SK-N-SH (cell line): Measurements from ENCODE around the gene ADAM33. TPM values are rescaled to one million over a fixed set of nuclear protein-coding genes. Genes with fewer than 3 reads are reported as not detected.
A peak's percentile ranks its signal among the peaks of the same experiment; 100 is the strongest.

ENCODE experiments used
- CTCF ChIA-PET: fragments of 300-600, 350-600 bp; formaldehyde crosslinking; extraction: SDS; loops from one replicate; lab custom pipeline; 2021; lab: Yijun Ruan, JAX
- POLR2A ChIA-PET: fragments of 350-600 bp; sonication (Branson Sonifier 250); formaldehyde crosslinking; extraction: SDS; loops from one replicate; lab custom pipeline; 2020; ENCODE audit warnings: antibody characterized with exemption, inconsistent platforms; lab: Yijun Ruan, JAX
- DNase-seq: peaks from one replicate; pipeline ENCODE4 v3.0.0; 2012
- H2AFZ ChIP-seq: fragments of 200-600 bp; sonication (generic); 2 replicates; pipeline ENCODE4 v1.8.1; 2016; ENCODE audit warnings: antibody characterized with exemption, mild to moderate bottlenecking, low read depth
- H3F3A ChIP-seq: fragments of 200-600 bp; sonication (generic); replicated peaks from 2 replicates; pipeline ENCODE3; 2016; ENCODE audit warnings: antibody characterized with exemption, mild to moderate bottlenecking; ENCODE audit not compliant: insufficient read depth
- H3K27ac ChIP-seq, 2 experiments: fragments of 200-500 bp in 1 of 2; fragments of 200-600 bp in 1 of 2; sonication (Bioruptor generic) in 1 of 2; sonication (generic), shearing (Covaris generic) in 1 of 2; 2 replicates each; pipeline versions ENCODE4 v1.5.1 to v1.6.1; 2014 to 2016; ENCODE audit warnings: low read depth in 2 of 2, inconsistent platforms in 1 of 2, low read length in 1 of 2, mild to moderate bottlenecking in 1 of 2, mixed read lengths in 1 of 2
- H3K27me3 ChIP-seq: fragments of 200-600 bp; sonication (generic), shearing (Covaris generic); 2 replicates; pipeline ENCODE4 v1.6.1; 2016; ENCODE audit warnings: mixed run types; ENCODE audit not compliant: insufficient read depth
- H3K36me3 ChIP-seq, 2 experiments: fragments of 200-500 bp in 1 of 2; fragments of 200-600 bp in 1 of 2; sonication (Bioruptor generic) in 1 of 2; sonication (generic) in 1 of 2; replicated peaks in 1 of 2; 2 replicates each; pipeline versions ENCODE3 to v1.5.1; 2014 to 2016; ENCODE audit warnings: low read length in 1 of 2, mild to moderate bottlenecking in 1 of 2; ENCODE audit not compliant: insufficient read depth in 2 of 2, control insufficient read depth in 1 of 2
- H3K4me1 ChIP-seq, 2 experiments: fragments of 200-500 bp in 1 of 2; fragments of 200-600 bp in 1 of 2; sonication (Bioruptor generic) in 1 of 2; sonication (generic), shearing (Covaris generic) in 1 of 2; 2 replicates each; pipeline versions ENCODE4 v1.5.1 to v1.6.1; 2014 to 2016; ENCODE audit warnings: low read depth in 1 of 2, low read length in 1 of 2, mixed run types in 1 of 2; ENCODE audit not compliant: insufficient read depth in 2 of 2, control insufficient read depth in 1 of 2
- H3K4me2 ChIP-seq: fragments of 200-600 bp; sonication (generic), shearing (Covaris generic); 2 replicates; pipeline ENCODE4 v1.6.1; 2017; ENCODE audit warnings: mixed run types
- H3K4me3 ChIP-seq, 2 experiments: fragments of 200-500 bp in 1 of 2; fragments of 200-600 bp in 1 of 2; sonication (Bioruptor generic) in 1 of 2; sonication (generic), shearing (Covaris generic) in 1 of 2; 2 replicates each; pipeline versions ENCODE4 v1.5.1 to v1.8.1; 2014 to 2016; ENCODE audit warnings: low read depth in 2 of 2, inconsistent platforms in 1 of 2, low read length in 1 of 2, mild to moderate bottlenecking in 1 of 2, mixed read lengths in 1 of 2, moderate library complexity in 1 of 2
- H3K79me2 ChIP-seq: fragments of 200-600 bp; sonication (generic); 2 replicates; pipeline ENCODE4 v1.8.1; 2017; ENCODE audit warnings: mild to moderate bottlenecking; ENCODE audit not compliant: insufficient read depth
- H3K9ac ChIP-seq: fragments of 200-600 bp; sonication (generic); 2 replicates; pipeline ENCODE4 v1.6.1; 2017; ENCODE audit warnings: mixed run types
- H3K9me2 ChIP-seq: fragments of 200-600 bp; sonication (generic); 2 replicates; pipeline ENCODE4 v1.6.1; 2017; ENCODE audit warnings: mixed run types
- H3K9me3 ChIP-seq: fragments of 200-600 bp; sonication (generic); 2 replicates; pipeline ENCODE4 v1.6.1; 2017; ENCODE audit warnings: mixed run types, mild to moderate bottlenecking, moderate library complexity
- H4K20me1 ChIP-seq: fragments of 200-600 bp; sonication (generic); 2 replicates; pipeline ENCODE4 v1.6.1; 2017; ENCODE audit warnings: mild to moderate bottlenecking, mixed run types; ENCODE audit not compliant: insufficient read depth
- CHD2 ChIP-seq: fragments of 150-350 bp; IDR thresholded peaks from 2 replicates; pipeline ENCODE4 v1.6.1; 2018; ENCODE audit warnings: low read length; ENCODE audit not compliant: partially characterized antibody
- EZH2phosphoT487 ChIP-seq: fragments of 200-600 bp; sonication (generic); IDR thresholded peaks from 2 replicates; pipeline ENCODE4 v1.6.1; 2017; ENCODE audit warnings: low read depth, mixed run types, mild to moderate bottlenecking, antibody characterized with exemption, moderate library complexity, borderline replicate concordance
- FOXJ3 ChIP-seq: sonication (generic); formaldehyde crosslinking; IDR thresholded peaks from 2 replicates; pipeline ENCODE4 v1.5.1; 2020; ENCODE audit warnings: mild to moderate bottlenecking, missing genetic modification reagents
- RAD21 ChIP-seq: IDR thresholded peaks from 2 replicates; pipeline ENCODE4 v1.6.1; 2012; ENCODE audit warnings: mild to moderate bottlenecking, low read length
- SIN3A ChIP-seq: IDR thresholded peaks from 2 replicates; pipeline ENCODE4 v1.6.1; 2012; ENCODE audit warnings: low read depth, mild to moderate bottlenecking, low read length, moderate library complexity, borderline replicate concordance
- SMC3 ChIP-seq: IDR thresholded peaks from 2 replicates; pipeline ENCODE4 v1.6.1; 2012; ENCODE audit warnings: low read depth, low read length, improper control_type of control experiment
- TAF1 ChIP-seq: IDR thresholded peaks from 2 replicates; pipeline ENCODE4 v1.6.1; 2012; ENCODE audit warnings: low read depth, mild to moderate bottlenecking, low read length, moderate library complexity, borderline replicate concordance
- TEAD4 ChIP-seq: IDR thresholded peaks from 2 replicates; pipeline ENCODE4 v1.4.0; 2012; ENCODE audit warnings: mild to moderate bottlenecking, borderline replicate concordance; ENCODE audit not compliant: insufficient read depth
- WGBS: methylation state at CpG from one replicate; pipeline ENCODE4 v1.1.6; 2017; ENCODE audit warnings: low lambda C conversion rate; 5-methylcytosine and 5-hydroxymethylcytosine counted together
- polyA plus RNA-seq, 3 experiments: library from polyadenylated mRNA; depleted of rRNA; stranded (reverse); fragments of >200 nt; gene quantifications; 2 replicates each; pipeline ENCODE4 v1.2.3, GENCODE V29; 2012
- TF ChIP-seq, protein P1 (sequence below): fragments of 200-600 bp; sonication (generic); IDR thresholded peaks from 2 replicates; pipeline ENCODE4 v1.6.1; 2017; ENCODE audit warnings: antibody characterized with exemption, mild to moderate bottlenecking, moderate library complexity
- TF ChIP-seq, protein P2 (sequence below): IDR thresholded peaks from 2 replicates; pipeline ENCODE4 v1.6.1; 2012; ENCODE audit warnings: mild to moderate bottlenecking, low read depth, low read length, moderate library complexity

Gene ADAM33
- polyA plus RNA-seq, 1 of the 3 experiments (the other 2 are of a cell fraction) = 4.8 TPM

DNA sequence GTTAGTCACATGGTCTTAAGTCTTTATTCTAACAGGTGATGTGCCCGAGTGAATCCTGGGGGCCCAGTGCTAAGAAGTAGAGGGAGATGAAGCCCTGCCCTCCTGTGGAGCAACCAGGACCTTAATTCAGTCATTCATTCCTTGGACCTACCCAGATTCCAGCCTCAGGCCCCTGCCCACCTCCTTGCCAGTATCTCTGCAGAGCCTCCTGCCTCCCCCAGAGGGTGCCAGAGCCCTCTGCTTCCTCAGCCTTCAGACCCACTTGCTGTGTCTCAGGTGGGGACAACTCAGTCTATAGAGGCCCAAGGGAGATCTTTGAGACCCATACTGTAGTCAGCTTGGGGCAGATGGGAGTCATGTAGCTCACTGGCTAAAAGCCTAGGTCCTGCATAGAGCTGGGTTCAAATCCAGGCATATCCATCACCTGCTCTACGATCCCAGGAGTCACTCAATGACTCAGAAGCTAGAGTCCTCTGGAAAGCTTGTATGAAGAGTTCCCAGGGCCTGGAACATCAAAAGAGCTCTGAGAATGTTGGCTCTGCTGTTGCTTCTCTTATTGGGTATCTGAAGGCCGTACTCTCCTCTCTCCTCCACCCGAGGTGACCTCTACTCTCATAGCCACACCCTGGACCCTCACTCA is 34.5 kb upstream of the ADAM33 start:
- no peaks in the 10 kb centered on the region for H3K9me3 ChIP-seq
- no peaks in the 10 kb centered on the region for H3K4me1 ChIP-seq
- peak; percentile 82 for DNase-seq
- 52% methylated on average over 4 of the region's 4 CpGs for WGBS
- no peaks in the 10 kb centered on the region for H3K79me2 ChIP-seq
- H3K27me3 ChIP-seq = peaks cover 9% of the 10 kb centered on the region; the same call in 1 of the 2 replicates
- no peak overlapping the region for H3K9ac ChIP-seq
- H4K20me1 ChIP-seq = no peaks in the 10 kb centered on the region
- CTCF ChIA-PET = interaction anchor here (0.7 to 7.8 kb wide), 25 partner anchors 9 to 170 kb away, joined by 3 to 301 read pairs (median 5); partner anchors contain the start of genes ADAM33, ADISSP, AP5S1 and CENPB
- no peak overlapping the region for H3K4me3 ChIP-seq
- no peaks in the 10 kb centered on the region for H3K36me3 ChIP-seq
- no peak overlapping the region for H2AFZ ChIP-seq
- H3K9me2 ChIP-seq = no peaks in the 10 kb centered on the region
- H3F3A ChIP-seq = no peaks in the 10 kb centered on the region
- POLR2A ChIA-PET = interaction anchor here (0.7 kb wide), 1 partner anchor 34 kb away, joined by 3 read pairs; no protein-coding TSS in a partner anchor
- no peak for TF ChIP-seq CHD2
- TF ChIP-seq SMC3 = peak; percentile 69
- TF ChIP-seq RAD21 = peak; percentile 87
- TF ChIP-seq, protein P1, sequence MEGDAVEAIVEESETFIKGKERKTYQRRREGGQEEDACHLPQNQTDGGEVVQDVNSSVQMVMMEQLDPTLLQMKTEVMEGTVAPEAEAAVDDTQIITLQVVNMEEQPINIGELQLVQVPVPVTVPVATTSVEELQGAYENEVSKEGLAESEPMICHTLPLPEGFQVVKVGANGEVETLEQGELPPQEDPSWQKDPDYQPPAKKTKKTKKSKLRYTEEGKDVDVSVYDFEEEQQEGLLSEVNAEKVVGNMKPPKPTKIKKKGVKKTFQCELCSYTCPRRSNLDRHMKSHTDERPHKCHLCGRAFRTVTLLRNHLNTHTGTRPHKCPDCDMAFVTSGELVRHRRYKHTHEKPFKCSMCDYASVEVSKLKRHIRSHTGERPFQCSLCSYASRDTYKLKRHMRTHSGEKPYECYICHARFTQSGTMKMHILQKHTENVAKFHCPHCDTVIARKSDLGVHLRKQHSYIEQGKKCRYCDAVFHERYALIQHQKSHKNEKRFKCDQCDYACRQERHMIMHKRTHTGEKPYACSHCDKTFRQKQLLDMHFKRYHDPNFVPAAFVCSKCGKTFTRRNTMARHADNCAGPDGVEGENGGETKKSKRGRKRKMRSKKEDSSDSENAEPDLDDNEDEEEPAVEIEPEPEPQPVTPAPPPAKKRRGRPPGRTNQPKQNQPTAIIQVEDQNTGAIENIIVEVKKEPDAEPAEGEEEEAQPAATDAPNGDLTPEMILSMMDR = peak; percentile 66
- no peak for TF ChIP-seq TEAD4
- H3K27ac ChIP-seq = no peak overlapping the region
- H3K4me2 ChIP-seq = no peak overlapping the region

DNA sequence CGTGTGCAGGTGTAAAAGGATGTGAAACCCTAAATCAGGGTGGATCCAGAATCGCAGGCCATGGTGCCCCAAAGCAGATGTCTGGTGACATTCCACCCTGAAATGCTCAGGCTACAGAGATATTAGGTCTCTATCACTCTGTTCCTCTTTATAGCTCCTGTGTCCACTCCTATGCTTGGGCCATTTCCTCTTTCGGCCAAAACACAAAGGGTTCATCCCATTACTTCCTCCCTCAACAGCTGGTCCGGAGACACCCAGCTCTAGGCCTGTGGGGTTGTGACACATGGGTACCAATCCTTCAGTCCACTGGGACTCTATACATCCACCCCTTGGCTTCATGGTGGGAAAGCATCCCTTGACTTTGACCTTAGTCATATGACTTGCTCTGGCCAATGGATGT is 32.3 kb upstream of the ADAM33 start:
- no peaks in the 10 kb centered on the region for H3K9me3 ChIP-seq
- no peaks in the 10 kb centered on the region for H3K27me3 ChIP-seq
- H3K4me2 ChIP-seq = no peak overlapping the region
- no peaks in the 10 kb centered on the region for H3K79me2 ChIP-seq
- H3K4me3 ChIP-seq = no peak overlapping the region
- no peaks in the 10 kb centered on the region for H3K4me1 ChIP-seq
- 75% methylated on average over 4 of the region's 4 CpGs for WGBS
- H3K9ac ChIP-seq = no peak overlapping the region
- CTCF ChIA-PET = interaction anchor here (1.2 to 7.8 kb wide), 4 partner anchors 8 to 40 kb away, joined by 3 to 301 read pairs (median 6); partner anchors contain the start of gene ADAM33
- TF ChIP-seq, protein P2, sequence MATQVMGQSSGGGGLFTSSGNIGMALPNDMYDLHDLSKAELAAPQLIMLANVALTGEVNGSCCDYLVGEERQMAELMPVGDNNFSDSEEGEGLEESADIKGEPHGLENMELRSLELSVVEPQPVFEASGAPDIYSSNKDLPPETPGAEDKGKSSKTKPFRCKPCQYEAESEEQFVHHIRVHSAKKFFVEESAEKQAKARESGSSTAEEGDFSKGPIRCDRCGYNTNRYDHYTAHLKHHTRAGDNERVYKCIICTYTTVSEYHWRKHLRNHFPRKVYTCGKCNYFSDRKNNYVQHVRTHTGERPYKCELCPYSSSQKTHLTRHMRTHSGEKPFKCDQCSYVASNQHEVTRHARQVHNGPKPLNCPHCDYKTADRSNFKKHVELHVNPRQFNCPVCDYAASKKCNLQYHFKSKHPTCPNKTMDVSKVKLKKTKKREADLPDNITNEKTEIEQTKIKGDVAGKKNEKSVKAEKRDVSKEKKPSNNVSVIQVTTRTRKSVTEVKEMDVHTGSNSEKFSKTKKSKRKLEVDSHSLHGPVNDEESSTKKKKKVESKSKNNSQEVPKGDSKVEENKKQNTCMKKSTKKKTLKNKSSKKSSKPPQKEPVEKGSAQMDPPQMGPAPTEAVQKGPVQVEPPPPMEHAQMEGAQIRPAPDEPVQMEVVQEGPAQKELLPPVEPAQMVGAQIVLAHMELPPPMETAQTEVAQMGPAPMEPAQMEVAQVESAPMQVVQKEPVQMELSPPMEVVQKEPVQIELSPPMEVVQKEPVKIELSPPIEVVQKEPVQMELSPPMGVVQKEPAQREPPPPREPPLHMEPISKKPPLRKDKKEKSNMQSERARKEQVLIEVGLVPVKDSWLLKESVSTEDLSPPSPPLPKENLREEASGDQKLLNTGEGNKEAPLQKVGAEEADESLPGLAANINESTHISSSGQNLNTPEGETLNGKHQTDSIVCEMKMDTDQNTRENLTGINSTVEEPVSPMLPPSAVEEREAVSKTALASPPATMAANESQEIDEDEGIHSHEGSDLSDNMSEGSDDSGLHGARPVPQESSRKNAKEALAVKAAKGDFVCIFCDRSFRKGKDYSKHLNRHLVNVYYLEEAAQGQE = no peak
- no peak for TF ChIP-seq TAF1
- TF ChIP-seq RAD21 = no peak
- TF ChIP-seq SIN3A = no peak
- no peak for TF ChIP-seq FOXJ3 (CRISPR knock-in tag)
- TF ChIP-seq EZH2phosphoT487 = no peak
- TF ChIP-seq, all 33 proteins: peak for 0
- H3F3A ChIP-seq = no peaks in the 10 kb centered on the region
- H3K27ac ChIP-seq = no peak overlapping the region
- H3K36me3 ChIP-seq = no peaks in the 10 kb centered on the region
- H3K9me2 ChIP-seq = no peaks in the 10 kb centered on the region
- no peak overlapping the region for H2AFZ ChIP-seq
- no peak for DNase-seq
- H4K20me1 ChIP-seq = no peaks in the 10 kb centered on the region
- POLR2A ChIA-PET = no interaction called here
